K562 (cell line): ENCODE measurements around the gene SYPL2. TPM values are rescaled to one million over a fixed set of nuclear protein-coding genes. Genes with fewer than 3 reads are reported as not detected.

ENCODE experiments used
- FOXP1 ChIP-seq: sonication (generic); formaldehyde crosslinking; IDR thresholded peaks from 2 replicates; pipeline ENCODE4 v1.8.0; 2022; ENCODE audit warnings: mild to moderate bottlenecking, missing genetic modification reagents
- MAFF ChIP-seq: IDR thresholded peaks from 2 replicates; pipeline ENCODE4 v1.6.1; 2012; ENCODE audit warnings: low read length, improper control_type of control experiment
- ZBTB7A ChIP-seq: IDR thresholded peaks from 2 replicates; pipeline ENCODE4 v1.6.1; 2011; ENCODE audit warnings: low read depth, mild to moderate bottlenecking, low read length, moderate library complexity, borderline replicate concordance; ENCODE audit not compliant: control insufficient read depth
- ZFP36 ChIP-seq: fragments of 150-350 bp; IDR thresholded peaks from 2 replicates; pipeline ENCODE4 v1.6.1; 2018; ENCODE audit warnings: low read length, low read depth; ENCODE audit not compliant: partially characterized antibody
- polyA plus RNA-seq, 8 experiments: library from polyadenylated mRNA; depleted of rRNA in 4 of 8; stranded (reverse) in 5 of 8; unstranded in 3 of 8; fragments of >200 nt; fragmentation: Nextera tagmentation in 2 of 8; fragmentation: Illumina TruSeq in 1 of 8; extraction: Ambion mirVana in 2 of 8; extraction: Trizol in 1 of 8; gene quantifications; 2 replicates each; pipeline versions ENCODE4 v1.2.1 to v1.2.3, GENCODE V29; 2011 to 2014; ENCODE audit warnings: inconsistent platforms in 1 of 8, missing spikeins in 1 of 8
- total RNA-seq, 7 experiments: library from RNA; depleted of rRNA in 6 of 7; stranded (reverse); fragments of >200 nt in 6 of 7; fragmentation: Illumina TruSeq in 2 of 7; extraction: Trizol in 2 of 7; gene quantifications; 2 replicates each; pipeline versions ENCODE4 v1.2.1 to v1.2.3, GENCODE V29; 2011 to 2021; ENCODE audit warnings: low replicate concordance in 1 of 7
- TF ChIP-seq, protein P1 (sequence below): fragments of 200-600 bp; sonication (generic); IDR thresholded peaks from one replicate; pipeline ENCODE4 v1.6.1; 2012; ENCODE audit warnings: mild to moderate bottlenecking, low read depth, low read length, inconsistent platforms
- TF ChIP-seq, protein P2 (sequence below): fragments of 250-450 bp; sonication (Bioruptor Pico); IDR thresholded peaks from 2 replicates; pipeline ENCODE4 v1.5.1; 2021; ENCODE audit warnings: mild to moderate bottlenecking
- TF ChIP-seq, protein P3 (sequence below): sonication (generic); IDR thresholded peaks from 2 replicates; pipeline ENCODE4 v1.6.1; 2016
- TF ChIP-seq, protein P4 (sequence below): fragments of 150-350 bp; IDR thresholded peaks from 2 replicates; pipeline ENCODE4 v1.6.1; 2014; ENCODE audit warnings: low read depth, mild to moderate bottlenecking, low read length, borderline replicate concordance

SYPL2 gene
- total and polyA plus RNA-seq, 9 of the 15 experiments (the other 6 are each of a cell fraction or from before 2014, with no cell fraction given): 0.03 to 0.20 (median 0.07) TPM; not detected in 2

DNA sequence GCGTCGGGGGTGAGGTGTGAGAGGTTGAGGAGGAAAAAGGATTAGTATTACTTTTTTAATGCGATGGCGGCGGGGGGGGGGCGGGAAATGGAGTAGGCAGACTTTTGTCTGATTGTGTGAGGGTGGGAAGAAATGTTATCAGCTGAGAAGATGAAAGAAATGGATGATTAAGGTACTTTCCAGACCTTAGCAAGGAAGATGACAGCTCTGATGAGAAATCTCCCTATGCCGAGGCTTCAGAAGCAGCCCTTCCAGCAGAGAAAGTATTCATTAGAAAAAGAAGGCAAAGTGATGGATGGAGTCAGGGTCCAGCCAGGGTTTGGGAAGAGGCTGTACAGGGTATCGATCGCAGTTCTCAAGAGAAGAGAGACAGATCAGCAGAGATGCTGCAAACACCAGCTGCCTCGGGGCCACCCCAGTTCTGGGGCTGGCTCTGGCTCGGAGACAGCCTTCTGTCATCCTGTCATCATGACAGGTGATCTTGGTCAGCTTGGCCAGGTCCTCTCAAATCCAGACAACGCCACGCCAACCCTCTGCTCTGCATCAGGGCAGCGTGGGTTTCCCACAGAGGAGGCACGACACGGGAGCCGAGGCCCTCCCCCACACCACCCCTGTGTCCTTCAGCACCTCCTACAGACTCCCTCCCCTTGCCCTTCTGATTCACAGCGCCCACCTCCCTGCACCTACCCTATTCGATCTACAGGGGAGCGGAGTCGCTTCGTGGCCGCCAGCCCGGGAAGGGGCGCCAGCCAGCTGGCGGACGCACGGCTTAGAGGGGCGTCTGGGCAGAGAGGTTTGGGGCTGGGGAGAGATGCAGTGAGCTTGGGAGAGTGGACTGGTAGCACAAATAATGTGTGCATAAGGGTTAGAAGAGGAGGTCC lies 16.7 kb downstream of the SYPL2 start (continued):
- TF ChIP-seq, protein P1, sequence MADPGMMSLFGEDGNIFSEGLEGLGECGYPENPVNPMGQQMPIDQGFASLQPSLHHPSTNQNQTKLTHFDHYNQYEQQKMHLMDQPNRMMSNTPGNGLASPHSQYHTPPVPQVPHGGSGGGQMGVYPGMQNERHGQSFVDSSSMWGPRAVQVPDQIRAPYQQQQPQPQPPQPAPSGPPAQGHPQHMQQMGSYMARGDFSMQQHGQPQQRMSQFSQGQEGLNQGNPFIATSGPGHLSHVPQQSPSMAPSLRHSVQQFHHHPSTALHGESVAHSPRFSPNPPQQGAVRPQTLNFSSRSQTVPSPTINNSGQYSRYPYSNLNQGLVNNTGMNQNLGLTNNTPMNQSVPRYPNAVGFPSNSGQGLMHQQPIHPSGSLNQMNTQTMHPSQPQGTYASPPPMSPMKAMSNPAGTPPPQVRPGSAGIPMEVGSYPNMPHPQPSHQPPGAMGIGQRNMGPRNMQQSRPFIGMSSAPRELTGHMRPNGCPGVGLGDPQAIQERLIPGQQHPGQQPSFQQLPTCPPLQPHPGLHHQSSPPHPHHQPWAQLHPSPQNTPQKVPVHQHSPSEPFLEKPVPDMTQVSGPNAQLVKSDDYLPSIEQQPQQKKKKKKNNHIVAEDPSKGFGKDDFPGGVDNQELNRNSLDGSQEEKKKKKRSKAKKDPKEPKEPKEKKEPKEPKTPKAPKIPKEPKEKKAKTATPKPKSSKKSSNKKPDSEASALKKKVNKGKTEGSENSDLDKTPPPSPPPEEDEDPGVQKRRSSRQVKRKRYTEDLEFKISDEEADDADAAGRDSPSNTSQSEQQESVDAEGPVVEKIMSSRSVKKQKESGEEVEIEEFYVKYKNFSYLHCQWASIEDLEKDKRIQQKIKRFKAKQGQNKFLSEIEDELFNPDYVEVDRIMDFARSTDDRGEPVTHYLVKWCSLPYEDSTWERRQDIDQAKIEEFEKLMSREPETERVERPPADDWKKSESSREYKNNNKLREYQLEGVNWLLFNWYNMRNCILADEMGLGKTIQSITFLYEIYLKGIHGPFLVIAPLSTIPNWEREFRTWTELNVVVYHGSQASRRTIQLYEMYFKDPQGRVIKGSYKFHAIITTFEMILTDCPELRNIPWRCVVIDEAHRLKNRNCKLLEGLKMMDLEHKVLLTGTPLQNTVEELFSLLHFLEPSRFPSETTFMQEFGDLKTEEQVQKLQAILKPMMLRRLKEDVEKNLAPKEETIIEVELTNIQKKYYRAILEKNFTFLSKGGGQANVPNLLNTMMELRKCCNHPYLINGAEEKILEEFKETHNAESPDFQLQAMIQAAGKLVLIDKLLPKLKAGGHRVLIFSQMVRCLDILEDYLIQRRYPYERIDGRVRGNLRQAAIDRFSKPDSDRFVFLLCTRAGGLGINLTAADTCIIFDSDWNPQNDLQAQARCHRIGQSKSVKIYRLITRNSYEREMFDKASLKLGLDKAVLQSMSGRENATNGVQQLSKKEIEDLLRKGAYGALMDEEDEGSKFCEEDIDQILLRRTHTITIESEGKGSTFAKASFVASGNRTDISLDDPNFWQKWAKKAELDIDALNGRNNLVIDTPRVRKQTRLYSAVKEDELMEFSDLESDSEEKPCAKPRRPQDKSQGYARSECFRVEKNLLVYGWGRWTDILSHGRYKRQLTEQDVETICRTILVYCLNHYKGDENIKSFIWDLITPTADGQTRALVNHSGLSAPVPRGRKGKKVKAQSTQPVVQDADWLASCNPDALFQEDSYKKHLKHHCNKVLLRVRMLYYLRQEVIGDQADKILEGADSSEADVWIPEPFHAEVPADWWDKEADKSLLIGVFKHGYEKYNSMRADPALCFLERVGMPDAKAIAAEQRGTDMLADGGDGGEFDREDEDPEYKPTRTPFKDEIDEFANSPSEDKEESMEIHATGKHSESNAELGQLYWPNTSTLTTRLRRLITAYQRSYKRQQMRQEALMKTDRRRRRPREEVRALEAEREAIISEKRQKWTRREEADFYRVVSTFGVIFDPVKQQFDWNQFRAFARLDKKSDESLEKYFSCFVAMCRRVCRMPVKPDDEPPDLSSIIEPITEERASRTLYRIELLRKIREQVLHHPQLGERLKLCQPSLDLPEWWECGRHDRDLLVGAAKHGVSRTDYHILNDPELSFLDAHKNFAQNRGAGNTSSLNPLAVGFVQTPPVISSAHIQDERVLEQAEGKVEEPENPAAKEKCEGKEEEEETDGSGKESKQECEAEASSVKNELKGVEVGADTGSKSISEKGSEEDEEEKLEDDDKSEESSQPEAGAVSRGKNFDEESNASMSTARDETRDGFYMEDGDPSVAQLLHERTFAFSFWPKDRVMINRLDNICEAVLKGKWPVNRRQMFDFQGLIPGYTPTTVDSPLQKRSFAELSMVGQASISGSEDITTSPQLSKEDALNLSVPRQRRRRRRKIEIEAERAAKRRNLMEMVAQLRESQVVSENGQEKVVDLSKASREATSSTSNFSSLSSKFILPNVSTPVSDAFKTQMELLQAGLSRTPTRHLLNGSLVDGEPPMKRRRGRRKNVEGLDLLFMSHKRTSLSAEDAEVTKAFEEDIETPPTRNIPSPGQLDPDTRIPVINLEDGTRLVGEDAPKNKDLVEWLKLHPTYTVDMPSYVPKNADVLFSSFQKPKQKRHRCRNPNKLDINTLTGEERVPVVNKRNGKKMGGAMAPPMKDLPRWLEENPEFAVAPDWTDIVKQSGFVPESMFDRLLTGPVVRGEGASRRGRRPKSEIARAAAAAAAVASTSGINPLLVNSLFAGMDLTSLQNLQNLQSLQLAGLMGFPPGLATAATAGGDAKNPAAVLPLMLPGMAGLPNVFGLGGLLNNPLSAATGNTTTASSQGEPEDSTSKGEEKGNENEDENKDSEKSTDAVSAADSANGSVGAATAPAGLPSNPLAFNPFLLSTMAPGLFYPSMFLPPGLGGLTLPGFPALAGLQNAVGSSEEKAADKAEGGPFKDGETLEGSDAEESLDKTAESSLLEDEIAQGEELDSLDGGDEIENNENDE: no peak
- TF ChIP-seq ZFP36 (no peak), ZBTB7A (no peak), MAFF (no peak), FOXP1 (CRISPR knock-in tag) (no peak)
- TF ChIP-seq, protein P2, sequence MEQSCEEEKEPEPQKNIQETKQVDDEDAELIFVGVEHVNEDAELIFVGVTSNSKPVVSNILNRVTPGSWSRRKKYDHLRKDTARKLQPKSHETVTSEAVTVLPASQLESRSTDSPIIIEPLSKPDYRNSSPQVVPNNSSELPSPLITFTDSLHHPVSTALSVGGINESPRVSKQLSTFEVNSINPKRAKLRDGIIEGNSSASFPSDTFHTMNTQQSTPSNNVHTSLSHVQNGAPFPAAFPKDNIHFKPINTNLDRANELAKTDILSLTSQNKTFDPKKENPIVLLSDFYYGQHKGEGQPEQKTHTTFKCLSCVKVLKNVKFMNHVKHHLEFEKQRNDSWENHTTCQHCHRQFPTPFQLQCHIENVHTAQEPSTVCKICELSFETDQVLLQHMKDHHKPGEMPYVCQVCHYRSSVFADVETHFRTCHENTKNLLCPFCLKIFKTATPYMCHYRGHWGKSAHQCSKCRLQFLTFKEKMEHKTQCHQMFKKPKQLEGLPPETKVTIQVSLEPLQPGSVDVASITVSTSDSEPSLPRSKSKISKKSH (CRISPR knock-in tag): no peak
- TF ChIP-seq, protein P3, sequence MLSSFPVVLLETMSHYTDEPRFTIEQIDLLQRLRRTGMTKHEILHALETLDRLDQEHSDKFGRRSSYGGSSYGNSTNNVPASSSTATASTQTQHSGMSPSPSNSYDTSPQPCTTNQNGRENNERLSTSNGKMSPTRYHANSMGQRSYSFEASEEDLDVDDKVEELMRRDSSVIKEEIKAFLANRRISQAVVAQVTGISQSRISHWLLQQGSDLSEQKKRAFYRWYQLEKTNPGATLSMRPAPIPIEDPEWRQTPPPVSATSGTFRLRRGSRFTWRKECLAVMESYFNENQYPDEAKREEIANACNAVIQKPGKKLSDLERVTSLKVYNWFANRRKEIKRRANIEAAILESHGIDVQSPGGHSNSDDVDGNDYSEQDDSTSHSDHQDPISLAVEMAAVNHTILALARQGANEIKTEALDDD: no peak
- TF ChIP-seq, protein P4, sequence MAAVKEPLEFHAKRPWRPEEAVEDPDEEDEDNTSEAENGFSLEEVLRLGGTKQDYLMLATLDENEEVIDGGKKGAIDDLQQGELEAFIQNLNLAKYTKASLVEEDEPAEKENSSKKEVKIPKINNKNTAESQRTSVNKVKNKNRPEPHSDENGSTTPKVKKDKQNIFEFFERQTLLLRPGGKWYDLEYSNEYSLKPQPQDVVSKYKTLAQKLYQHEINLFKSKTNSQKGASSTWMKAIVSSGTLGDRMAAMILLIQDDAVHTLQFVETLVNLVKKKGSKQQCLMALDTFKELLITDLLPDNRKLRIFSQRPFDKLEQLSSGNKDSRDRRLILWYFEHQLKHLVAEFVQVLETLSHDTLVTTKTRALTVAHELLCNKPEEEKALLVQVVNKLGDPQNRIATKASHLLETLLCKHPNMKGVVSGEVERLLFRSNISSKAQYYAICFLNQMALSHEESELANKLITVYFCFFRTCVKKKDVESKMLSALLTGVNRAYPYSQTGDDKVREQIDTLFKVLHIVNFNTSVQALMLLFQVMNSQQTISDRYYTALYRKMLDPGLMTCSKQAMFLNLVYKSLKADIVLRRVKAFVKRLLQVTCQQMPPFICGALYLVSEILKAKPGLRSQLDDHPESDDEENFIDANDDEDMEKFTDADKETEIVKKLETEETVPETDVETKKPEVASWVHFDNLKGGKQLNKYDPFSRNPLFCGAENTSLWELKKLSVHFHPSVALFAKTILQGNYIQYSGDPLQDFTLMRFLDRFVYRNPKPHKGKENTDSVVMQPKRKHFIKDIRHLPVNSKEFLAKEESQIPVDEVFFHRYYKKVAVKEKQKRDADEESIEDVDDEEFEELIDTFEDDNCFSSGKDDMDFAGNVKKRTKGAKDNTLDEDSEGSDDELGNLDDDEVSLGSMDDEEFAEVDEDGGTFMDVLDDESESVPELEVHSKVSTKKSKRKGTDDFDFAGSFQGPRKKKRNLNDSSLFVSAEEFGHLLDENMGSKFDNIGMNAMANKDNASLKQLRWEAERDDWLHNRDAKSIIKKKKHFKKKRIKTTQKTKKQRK: no peak
